GM12801 (cell line): ENCODE measurements around the gene TXNRD2.

Source experiments
- TF ChIP-seq, protein P1 (sequence below): IDR thresholded peaks from one replicate; pipeline ENCODE4 v1.5.1; 2011; ENCODE audit warnings: control low read depth; ENCODE audit not compliant: insufficient read length; ENCODE audit errors: extremely low read depth

The TXNRD2 gene

GRCh38 chr22:19943082-19944026, 1.7 kb upstream of the TXNRD2 start:
- TF ChIP-seq, protein P1, sequence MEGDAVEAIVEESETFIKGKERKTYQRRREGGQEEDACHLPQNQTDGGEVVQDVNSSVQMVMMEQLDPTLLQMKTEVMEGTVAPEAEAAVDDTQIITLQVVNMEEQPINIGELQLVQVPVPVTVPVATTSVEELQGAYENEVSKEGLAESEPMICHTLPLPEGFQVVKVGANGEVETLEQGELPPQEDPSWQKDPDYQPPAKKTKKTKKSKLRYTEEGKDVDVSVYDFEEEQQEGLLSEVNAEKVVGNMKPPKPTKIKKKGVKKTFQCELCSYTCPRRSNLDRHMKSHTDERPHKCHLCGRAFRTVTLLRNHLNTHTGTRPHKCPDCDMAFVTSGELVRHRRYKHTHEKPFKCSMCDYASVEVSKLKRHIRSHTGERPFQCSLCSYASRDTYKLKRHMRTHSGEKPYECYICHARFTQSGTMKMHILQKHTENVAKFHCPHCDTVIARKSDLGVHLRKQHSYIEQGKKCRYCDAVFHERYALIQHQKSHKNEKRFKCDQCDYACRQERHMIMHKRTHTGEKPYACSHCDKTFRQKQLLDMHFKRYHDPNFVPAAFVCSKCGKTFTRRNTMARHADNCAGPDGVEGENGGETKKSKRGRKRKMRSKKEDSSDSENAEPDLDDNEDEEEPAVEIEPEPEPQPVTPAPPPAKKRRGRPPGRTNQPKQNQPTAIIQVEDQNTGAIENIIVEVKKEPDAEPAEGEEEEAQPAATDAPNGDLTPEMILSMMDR: no peak

GRCh38 chr22:19942157-19943081, 801 bp upstream of the TXNRD2 start:
- TF ChIP-seq, protein P1: no peak

GRCh38 chr22:19940536-19941364, 868 bp downstream of the TXNRD2 start:
- TF ChIP-seq, protein P1: no peak

DNA sequence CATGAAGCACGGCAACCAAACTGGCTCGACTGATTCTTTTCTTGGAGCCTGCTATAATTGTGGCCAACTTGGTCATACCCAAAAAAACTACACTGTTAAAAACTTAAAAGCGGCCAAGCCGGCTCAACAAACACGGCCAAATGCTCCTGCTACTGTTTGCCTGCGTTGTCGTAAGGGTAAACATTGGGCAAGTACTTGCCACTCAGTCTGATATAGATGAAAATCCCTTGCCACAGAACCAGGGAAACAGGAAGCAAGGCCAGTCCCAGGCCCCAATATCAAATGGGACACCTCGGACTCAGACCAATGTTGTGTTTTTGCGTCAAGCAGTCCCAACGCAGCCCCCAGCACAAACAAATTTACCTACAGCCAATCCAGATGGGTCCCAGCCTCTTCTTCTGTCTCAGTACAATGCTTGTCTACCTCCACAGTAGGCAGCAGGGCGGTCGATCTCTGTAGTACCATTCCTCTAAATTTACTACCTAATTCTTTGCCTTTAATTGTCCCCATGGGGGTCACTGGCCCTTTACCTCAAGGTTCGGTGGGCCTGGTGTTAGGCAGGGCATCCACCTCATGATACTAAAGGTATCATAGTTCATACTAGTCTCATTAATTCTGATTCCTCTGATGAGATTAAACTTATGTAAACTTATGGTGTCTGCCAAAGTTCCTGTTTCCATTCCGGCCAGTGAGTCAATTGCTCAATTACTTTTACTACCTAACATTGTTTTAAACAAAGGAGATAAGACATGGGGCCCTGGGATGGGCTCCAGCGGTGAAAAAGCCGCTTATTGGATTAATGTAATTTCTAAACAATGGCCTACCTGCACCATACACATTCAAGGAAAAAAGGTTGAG, 3.8 kb downstream of the TXNRD2 start:
- TF ChIP-seq, protein P1: no peak

- TF ChIP-seq, protein P1: no peak
These were observed 5.1 kb downstream of the TXNRD2 start for GRCh38 chr22:19936513-19936912.

DNA sequence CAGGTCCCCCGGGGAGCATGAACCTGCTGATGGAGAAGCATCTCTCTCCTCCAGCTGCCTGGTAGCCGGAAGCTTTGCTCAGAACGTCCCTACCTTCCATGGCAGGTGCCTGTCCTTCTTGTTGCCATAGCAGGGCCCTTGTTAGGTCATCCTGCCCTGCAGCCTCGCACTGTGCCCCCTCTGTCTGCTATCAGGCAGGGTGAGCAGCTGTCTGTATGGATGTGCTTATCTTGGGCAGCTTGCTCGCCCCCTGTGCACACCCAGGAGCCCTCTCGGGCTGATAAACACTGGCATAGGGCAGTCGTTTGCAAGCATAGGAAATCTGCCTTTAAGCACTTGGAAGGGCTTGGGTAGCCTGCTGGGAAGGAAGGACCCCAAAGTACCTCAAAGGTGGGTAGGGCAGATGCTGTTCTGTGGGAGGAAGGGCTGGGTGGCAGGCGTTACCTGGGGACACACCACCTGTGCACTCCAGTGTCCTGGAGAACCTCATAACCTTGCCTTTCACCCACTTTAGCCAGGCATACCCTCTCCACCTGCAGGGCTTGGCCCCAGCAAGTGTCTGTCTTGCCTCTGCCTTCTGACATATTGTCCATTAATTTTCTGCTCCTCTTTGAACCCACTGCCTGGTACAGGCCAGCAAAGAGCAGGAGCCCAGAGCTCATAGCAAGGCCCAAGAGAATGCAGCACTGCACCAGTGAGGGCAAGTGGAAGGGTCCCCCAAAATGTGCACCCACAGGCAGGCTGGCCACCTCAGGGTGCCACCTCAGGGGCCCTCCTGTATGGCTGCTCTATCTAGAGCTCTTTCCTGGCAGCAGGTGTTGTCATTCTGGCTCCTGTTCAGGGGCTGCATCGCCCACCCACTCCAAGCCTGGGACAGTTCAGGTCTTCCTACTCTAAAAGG, 8.0 kb downstream of the TXNRD2 start:
- TF ChIP-seq, protein P1: no peak
